ENCODE data around the gene SUSD5. TPM values are rescaled to one million over a fixed set of nuclear protein-coding genes. Genes with fewer than 3 reads are reported as not detected.

The SUSD5 gene
- total and polyA plus RNA-seq, 2 experiments from 2014 or later, result 1.4 to 3.6 TPM

DNA sequence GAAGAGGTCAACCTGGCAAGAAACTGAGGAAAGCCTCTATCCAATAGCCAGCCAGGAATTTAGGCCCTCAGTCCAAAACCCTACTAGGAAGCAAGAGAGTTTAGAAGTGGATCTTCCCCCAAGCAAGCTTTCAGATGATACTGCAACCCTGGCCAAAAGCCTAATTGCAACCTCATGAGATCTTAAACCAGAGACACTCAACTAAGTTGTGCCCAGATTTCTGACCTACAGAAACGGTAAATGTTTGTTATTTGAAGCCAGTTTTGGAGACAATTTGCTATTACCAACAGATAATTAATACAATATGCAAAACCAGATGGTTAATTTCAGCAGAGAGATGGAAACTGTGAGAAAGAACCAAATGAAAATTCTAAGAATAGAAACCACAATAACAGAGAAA is 21.7 kb upstream of the SUSD5 start:
- Mint-ChIP-seq H3K36me3 (ENCODE audit: low read depth) (no peaks in the 10 kb centered on the region), H3K4me1 (no peaks in the 10 kb centered on the region), H3K27me3 (ENCODE audit: insufficient read depth, low read depth, poor library complexity) (no peaks in the 10 kb centered on the region), H3K9me3 (no peaks in the 10 kb centered on the region), H3K27ac (no peak overlapping the region), H3K4me3 (no peak overlapping the region)
- no peak for DNase-seq (ENCODE audit: low spot score)
- Histone ChIP-seq H4K20me1 (replicated peaks; ENCODE audit: insufficient read depth) (no peaks in the 10 kb centered on the region), H3K79me2 (replicated peaks; ENCODE audit: insufficient read depth) (no peaks in the 10 kb centered on the region), H3K4me2 (no peak overlapping the region), H2AFZ (no peak overlapping the region), H3K4me3 (no peak overlapping the region), H3K4me1 (ENCODE audit: insufficient read depth) (no peaks in the 10 kb centered on the region), H3K27ac (ENCODE audit: low read depth) (no peak overlapping the region), H3F3A (replicated peaks; ENCODE audit: low read depth) (no peaks in the 10 kb centered on the region), H3K36me3 (ENCODE audit: insufficient read depth) (no peaks in the 10 kb centered on the region), H3K27me3 (ENCODE audit: insufficient read depth) (no peaks in the 10 kb centered on the region), H3K9me2 (ENCODE audit: insufficient read depth) (no peaks in the 10 kb centered on the region; the same call in 1 of the 2 replicates)
- TF ChIP-seq POLR2AphosphoS5 (IDR thresholded peaks at IDR 0.05; ENCODE audit: low read depth) (no peak), STAT1 (IDR thresholded peaks at IDR 0.05; ENCODE audit: unreplicated experiment) (no peak), EZH2 (IDR thresholded peaks at IDR 0.05; ENCODE audit: low read depth, unreplicated experiment) (no peak), ZNF114 (CRISPR knock-in tag; IDR thresholded peaks at IDR 0.05) (no peak), CREB1 (CRISPR knock-in tag; IDR thresholded peaks at IDR 0.05; ENCODE audit: low read depth) (no peak), ZNF462 (CRISPR knock-in tag; IDR thresholded peaks at IDR 0.05) (no peak), EZH2phosphoT487 (IDR thresholded peaks at IDR 0.05; ENCODE audit: unreplicated experiment) (no peak), JUNB (IDR thresholded peaks at IDR 0.05; ENCODE audit: unreplicated experiment) (no peak), REST (IDR thresholded peaks at IDR 0.05; ENCODE audit: unreplicated experiment) (no peak), CTCF (conservative IDR thresholded peaks at IDR 0.05; ENCODE audit: low read depth in 2 of 2) (no peak), ZNF331 (CRISPR knock-in tag; IDR thresholded peaks at IDR 0.05; ENCODE audit: low read depth) (no peak), NANOG (IDR thresholded peaks at IDR 0.05; ENCODE audit: borderline replicate concordance) (no peak)
- ATAC-seq, result no peak

Data from GM23338 (cell line).